Endothelial cell of umbilical vein (primary cell): ENCODE measurements around the gene L1CAM.

Experiments used
- MYC ChIP-seq: IDR thresholded peaks from one replicate; pipeline ENCODE4 v1.6.1; 2011; ENCODE audit warnings: mild to moderate bottlenecking, low read depth, low read length
- TF ChIP-seq, protein P1 (sequence below), 2 donors: IDR thresholded peaks; 1 replicate in 1 of 2; 2 replicates in 1 of 2; pipeline ENCODE4 v1.5.1; 2011; ENCODE audit warnings: low read length in 2 of 2, mild to moderate bottlenecking in 2 of 2, moderate library complexity in 2 of 2, control low read depth in 1 of 2, inconsistent platforms in 1 of 2, low read depth in 1 of 2; ENCODE audit not compliant: insufficient read depth in 1 of 2; ENCODE audit errors: extremely low read depth in 1 of 2

DNA sequence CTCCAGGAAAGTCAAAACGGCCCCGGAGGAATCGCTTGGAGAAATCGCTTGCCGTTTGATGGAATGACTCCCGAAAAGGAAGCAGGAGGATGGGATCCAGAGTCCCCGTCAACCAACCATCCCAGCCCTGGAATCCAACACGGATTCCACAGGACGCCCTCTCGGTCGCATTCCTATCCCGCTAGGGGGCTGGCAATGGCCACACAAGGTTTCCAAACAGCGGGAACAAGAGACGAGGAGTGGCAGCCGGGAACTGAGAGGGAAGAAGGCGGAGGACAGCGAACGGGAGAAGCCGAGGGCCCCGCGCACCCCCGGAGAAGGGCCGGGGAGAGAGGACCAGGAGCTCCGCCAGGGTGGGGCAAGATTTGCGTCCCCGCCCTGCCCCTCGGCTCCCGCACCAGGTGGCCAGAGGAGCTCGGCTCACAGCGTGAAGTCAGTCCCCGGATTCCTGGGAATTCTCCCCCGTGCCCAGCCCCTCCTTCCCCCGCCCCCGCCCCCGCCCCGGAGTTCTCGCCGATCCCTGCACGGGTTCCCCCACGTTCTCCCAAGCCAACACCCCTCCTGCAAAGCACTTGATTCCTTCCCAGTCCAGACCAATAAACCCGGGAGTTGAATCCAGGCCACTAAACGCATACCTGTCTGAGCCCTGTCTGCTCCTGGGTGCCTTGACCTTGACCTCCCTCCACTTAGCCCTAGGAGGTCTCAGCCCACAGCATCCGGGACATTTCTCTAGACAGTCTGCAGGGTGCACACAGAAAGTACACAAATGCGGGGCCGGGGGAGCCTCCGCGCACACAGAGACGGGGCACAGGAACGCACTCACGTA is 57.0 kb downstream of the L1CAM start:
- TF ChIP-seq, protein P1, sequence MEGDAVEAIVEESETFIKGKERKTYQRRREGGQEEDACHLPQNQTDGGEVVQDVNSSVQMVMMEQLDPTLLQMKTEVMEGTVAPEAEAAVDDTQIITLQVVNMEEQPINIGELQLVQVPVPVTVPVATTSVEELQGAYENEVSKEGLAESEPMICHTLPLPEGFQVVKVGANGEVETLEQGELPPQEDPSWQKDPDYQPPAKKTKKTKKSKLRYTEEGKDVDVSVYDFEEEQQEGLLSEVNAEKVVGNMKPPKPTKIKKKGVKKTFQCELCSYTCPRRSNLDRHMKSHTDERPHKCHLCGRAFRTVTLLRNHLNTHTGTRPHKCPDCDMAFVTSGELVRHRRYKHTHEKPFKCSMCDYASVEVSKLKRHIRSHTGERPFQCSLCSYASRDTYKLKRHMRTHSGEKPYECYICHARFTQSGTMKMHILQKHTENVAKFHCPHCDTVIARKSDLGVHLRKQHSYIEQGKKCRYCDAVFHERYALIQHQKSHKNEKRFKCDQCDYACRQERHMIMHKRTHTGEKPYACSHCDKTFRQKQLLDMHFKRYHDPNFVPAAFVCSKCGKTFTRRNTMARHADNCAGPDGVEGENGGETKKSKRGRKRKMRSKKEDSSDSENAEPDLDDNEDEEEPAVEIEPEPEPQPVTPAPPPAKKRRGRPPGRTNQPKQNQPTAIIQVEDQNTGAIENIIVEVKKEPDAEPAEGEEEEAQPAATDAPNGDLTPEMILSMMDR (IDR thresholded peaks at IDR 0.05; ENCODE audit: extremely low read depth in 1 of 2, insufficient read depth in 1 of 2, low read depth in 1 of 2, low read length in 2 of 2), result no peak
- TF ChIP-seq MYC, result no peak
